Mononuclear cell (primary cell): Measurements from ENCODE around the gene PSMA6. TPM values are rescaled to one million over a fixed set of nuclear protein-coding genes. Genes with fewer than 3 reads are reported as not detected.
"Not testable (repeated sequence)": the region's sequence is repeated elsewhere in the genome, so short reads cannot be mapped to it uniquely, and the experiment has no call there.

Experiments used
- H3K27me3 ChIP-seq: 2 replicates; pipeline ENCODE4 v1.6.0; 2011; ENCODE audit warnings: low read length, control low read depth; ENCODE audit not compliant: insufficient read depth
- H3K4me1 ChIP-seq: 2 replicates; pipeline ENCODE4 v1.5.1; 2011; ENCODE audit warnings: mild to moderate bottlenecking, low read length, control low read depth; ENCODE audit not compliant: insufficient read depth
- H3K4me3 ChIP-seq: 2 replicates; pipeline ENCODE4 v1.5.1; 2011; ENCODE audit warnings: mild to moderate bottlenecking, low read length, moderate library complexity
- H3K9me3 ChIP-seq: 2 replicates; pipeline ENCODE4 v1.5.1; 2011; ENCODE audit warnings: low read depth, mild to moderate bottlenecking, control low read depth, low read length
- total RNA-seq: library from RNA; depleted of rRNA; stranded (reverse); fragments of >200 nt; gene quantifications from one replicate; pipeline ENCODE4 v1.2.3, GENCODE V29; 2012

PSMA6 gene
- total RNA-seq, 1 donor = 153 TPM

- no peaks in the 10 kb centered on the region for H3K9me3 ChIP-seq
- H3K4me3 ChIP-seq = no peak overlapping the region
- H3K27me3 ChIP-seq = no peaks in the 10 kb centered on the region
- H3K4me1 ChIP-seq = peaks cover 66% of the 10 kb centered on the region
Measured at GRCh38 chr14:35341454-35341750, 49.2 kb downstream of the PSMA6 start.

GRCh38 chr14:35341751-35342488, 49.7 kb downstream of the PSMA6 start:
- Histone ChIP-seq H3K9me3 (no peaks in the 10 kb centered on the region), H3K27me3 (no peaks in the 10 kb centered on the region), H3K4me3 (no peak overlapping the region), H3K4me1 (peaks cover 61% of the 10 kb centered on the region)

- Histone ChIP-seq H3K9me3 (no peaks in the 10 kb centered on the region), H3K4me1 (peaks cover 56% of the 10 kb centered on the region), H3K27me3 (no peaks in the 10 kb centered on the region), H3K4me3 (no peak overlapping the region)
Measured at GRCh38 chr14:35342489-35343010, 50.4 kb downstream of the PSMA6 start.

- Histone ChIP-seq H3K4me1 (peaks cover 56% of the 10 kb centered on the region), H3K27me3 (no peaks in the 10 kb centered on the region), H3K4me3 (no peak overlapping the region), H3K9me3 (no peaks in the 10 kb centered on the region)
Measured at GRCh38 chr14:35343702-35344101, 51.5 kb downstream of the PSMA6 start.

- Histone ChIP-seq H3K27me3 (no peaks in the 10 kb centered on the region), H3K4me1 (peaks cover 52% of the 10 kb centered on the region), H3K9me3 (no peaks in the 10 kb centered on the region), H3K4me3 (no peak overlapping the region)
Measured at GRCh38 chr14:35344107-35344807, 52.1 kb downstream of the PSMA6 start.

GRCh38 chr14:35346738-35347322, 54.6 kb downstream of the PSMA6 start:
- Histone ChIP-seq H3K9me3 (no peaks in the 10 kb centered on the region), H3K4me1 (peaks cover 29% of the 10 kb centered on the region), H3K27me3 (no peaks in the 10 kb centered on the region), H3K4me3 (no peak overlapping the region)

- H3K9me3 ChIP-seq = no peaks in the 10 kb centered on the region
- H3K4me3 ChIP-seq = no peak overlapping the region
- peaks cover 29% of the 10 kb centered on the region for H3K4me1 ChIP-seq
- H3K27me3 ChIP-seq = no peaks in the 10 kb centered on the region
Measured at GRCh38 chr14:35347323-35348043, 55.3 kb downstream of the PSMA6 start.

GRCh38 chr14:35348044-35348380, 55.8 kb downstream of the PSMA6 start:
- peaks cover 32% of the 10 kb centered on the region for H3K4me1 ChIP-seq
- H3K9me3 ChIP-seq, H3K4me3 ChIP-seq, H3K27me3 ChIP-seq: not testable (repeated sequence)

- H3K9me3 ChIP-seq = no peaks in the 10 kb centered on the region
- no peak overlapping the region for H3K4me3 ChIP-seq
- peaks cover 29% of the 10 kb centered on the region for H3K4me1 ChIP-seq
- no peaks in the 10 kb centered on the region for H3K27me3 ChIP-seq
Measured at GRCh38 chr14:35349496-35350365, 57.5 kb downstream of the PSMA6 start.

GRCh38 chr14:35351497-35351896, 59.3 kb downstream of the PSMA6 start:
- Histone ChIP-seq H3K4me1 (peaks cover 26% of the 10 kb centered on the region), H3K27me3 (no peaks in the 10 kb centered on the region), H3K9me3 (no peaks in the 10 kb centered on the region), H3K4me3 (no peak overlapping the region)

GRCh38 chr14:35351897-35352273, 59.7 kb downstream of the PSMA6 start:
- no peaks in the 10 kb centered on the region for H3K27me3 ChIP-seq
- no peak overlapping the region for H3K4me3 ChIP-seq
- H3K4me1 ChIP-seq = peaks cover 26% of the 10 kb centered on the region
- H3K9me3 ChIP-seq = no peaks in the 10 kb centered on the region

- Histone ChIP-seq H3K4me1 (peaks cover 26% of the 10 kb centered on the region), H3K4me3 (no peak overlapping the region), H3K27me3 (no peaks in the 10 kb centered on the region)
Measured at GRCh38 chr14:35352274-35353233, 60.4 kb downstream of the PSMA6 start.

GRCh38 chr14:35353409-35354172, 61.4 kb downstream of the PSMA6 start:
- Histone ChIP-seq H3K9me3 (no peaks in the 10 kb centered on the region), H3K27me3 (no peaks in the 10 kb centered on the region), H3K4me3 (no peak overlapping the region), H3K4me1 (peaks cover 26% of the 10 kb centered on the region)

More at GRCh38 chr14:35352274-35353233, 60.4 kb downstream of the PSMA6 start:
- no peaks in the 10 kb centered on the region for H3K9me3 ChIP-seq
